Measurements from ENCODE around the gene TEX13B.

DNA sequence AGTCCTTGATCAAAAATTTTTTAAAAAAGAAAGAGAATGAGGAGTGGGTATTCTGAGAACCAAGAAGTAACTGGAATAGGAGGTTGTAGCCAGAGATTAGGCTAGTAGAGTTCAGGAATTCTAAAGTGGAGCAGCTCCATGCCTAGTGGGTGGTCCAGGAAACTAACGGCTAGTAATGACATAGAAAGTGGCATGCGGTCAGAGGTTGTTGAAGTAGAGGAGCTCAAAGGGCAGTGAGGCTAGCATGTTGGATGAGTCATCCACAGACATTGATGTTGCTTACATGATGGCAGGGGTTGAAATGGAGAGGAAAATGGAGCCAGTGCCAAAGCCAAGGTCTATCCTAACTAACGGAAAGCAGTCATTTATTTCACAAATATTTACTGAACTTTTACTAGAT, 42.1 kb downstream of the TEX13B start:
- TF ChIP-seq, protein P1, sequence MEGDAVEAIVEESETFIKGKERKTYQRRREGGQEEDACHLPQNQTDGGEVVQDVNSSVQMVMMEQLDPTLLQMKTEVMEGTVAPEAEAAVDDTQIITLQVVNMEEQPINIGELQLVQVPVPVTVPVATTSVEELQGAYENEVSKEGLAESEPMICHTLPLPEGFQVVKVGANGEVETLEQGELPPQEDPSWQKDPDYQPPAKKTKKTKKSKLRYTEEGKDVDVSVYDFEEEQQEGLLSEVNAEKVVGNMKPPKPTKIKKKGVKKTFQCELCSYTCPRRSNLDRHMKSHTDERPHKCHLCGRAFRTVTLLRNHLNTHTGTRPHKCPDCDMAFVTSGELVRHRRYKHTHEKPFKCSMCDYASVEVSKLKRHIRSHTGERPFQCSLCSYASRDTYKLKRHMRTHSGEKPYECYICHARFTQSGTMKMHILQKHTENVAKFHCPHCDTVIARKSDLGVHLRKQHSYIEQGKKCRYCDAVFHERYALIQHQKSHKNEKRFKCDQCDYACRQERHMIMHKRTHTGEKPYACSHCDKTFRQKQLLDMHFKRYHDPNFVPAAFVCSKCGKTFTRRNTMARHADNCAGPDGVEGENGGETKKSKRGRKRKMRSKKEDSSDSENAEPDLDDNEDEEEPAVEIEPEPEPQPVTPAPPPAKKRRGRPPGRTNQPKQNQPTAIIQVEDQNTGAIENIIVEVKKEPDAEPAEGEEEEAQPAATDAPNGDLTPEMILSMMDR (IDR thresholded peaks at IDR 0.05), result no peak
- TF ChIP-seq POLR2AphosphoS5 (IDR thresholded peaks at IDR 0.05) (no peak), EP300 (IDR thresholded peaks at IDR 0.05) (no peak), POLR2A (IDR thresholded peaks at IDR 0.05; ENCODE audit: low read depth) (no peak)

Data from esophagus muscularis mucosa (tissue), 4 donors.